NCI-H446 treated with DMSO at 0.1 percent for 48 hours (cell line): ENCODE measurements around the gene CPEB1.
"Not testable (repeated sequence)": the region's sequence is repeated elsewhere in the genome, so short reads cannot be mapped to it uniquely, and the experiment has no call there.

Experiments used
- DNase-seq: peaks from one replicate; lab custom pipeline; 2025; lab: John Stamatoyannopoulos, UW

Gene CPEB1

GRCh38 chr15:82545002-82545401 lies 102.2 kb downstream of the CPEB1 start:
- no peak for DNase-seq

- DNase-seq: no peak
Observed at GRCh38 chr15:82544431-82544830, 102.7 kb downstream of the CPEB1 start.

GRCh38 chr15:82543160-82543559 lies 104.0 kb downstream of the CPEB1 start:
- DNase-seq: no peak

GRCh38 chr15:82540984-82541431 lies 106.2 kb downstream of the CPEB1 start:
- no peak for DNase-seq

GRCh38 chr15:82540055-82540983 lies 106.8 kb downstream of the CPEB1 start, which contains the start of gene RPS17:
RPS17 (minus strand) TSS chr15:82540457; CDS start chr15:82540428, 29 bp downstream.
- DNase-seq: no peak

- DNase-seq: no peak
Observed at GRCh38 chr15:82539691-82540054, 107.5 kb downstream of the CPEB1 start.

GRCh38 chr15:82538961-82539690 lies 108.0 kb downstream of the CPEB1 start:
- no peak for DNase-seq

GRCh38 chr15:82537351-82537908 lies 109.7 kb downstream of the CPEB1 start:
- no peak for DNase-seq

GRCh38 chr15:82536409-82537350 lies 110.5 kb downstream of the CPEB1 start:
- DNase-seq: no peak

- no peak for DNase-seq
Observed at GRCh38 chr15:82535566-82536408, 111.4 kb downstream of the CPEB1 start.

GRCh38 chr15:82535151-82535550 lies 112.0 kb downstream of the CPEB1 start:
- DNase-seq: not testable (repeated sequence)

- DNase-seq: not testable (repeated sequence)
Observed at GRCh38 chr15:82534457-82534861, 112.7 kb downstream of the CPEB1 start.

GRCh38 chr15:82533801-82534200 lies 113.4 kb downstream of the CPEB1 start:
- no peak for DNase-seq

GRCh38 chr15:82532991-82533481 lies 114.1 kb downstream of the CPEB1 start:
- no peak for DNase-seq

- no peak for DNase-seq
Observed at GRCh38 chr15:82532383-82532990, 114.7 kb downstream of the CPEB1 start.

- DNase-seq: no peak
Observed at GRCh38 chr15:82531496-82532382, 115.4 kb downstream of the CPEB1 start.

GRCh38 chr15:82530606-82531379 lies 116.4 kb downstream of the CPEB1 start:
- no peak for DNase-seq

- no peak for DNase-seq
Observed at GRCh38 chr15:82530006-82530405, 117.2 kb downstream of the CPEB1 start.
